GM18951 (cell line): ENCODE measurements around the gene IFNLR1.

Experiments used
- POLR2A ChIP-seq: IDR thresholded peaks from 4 replicates; pipeline ENCODE4 v1.6.1; 2011; ENCODE audit warnings: mild to moderate bottlenecking; ENCODE audit not compliant: insufficient read length, insufficient read depth; ENCODE audit errors: extremely low read depth
- in situ Hi-C: fragments of 300-500 bp; cut with MboI; formaldehyde crosslinking; loops from one replicate; pipeline ENCODE4 v1.12.0; 2022; ENCODE audit warnings: low sequenced_read_pairs, mixed read lengths, inconsistent platforms; ENCODE audit not compliant: unreplicated experiment

Gene IFNLR1

DNA sequence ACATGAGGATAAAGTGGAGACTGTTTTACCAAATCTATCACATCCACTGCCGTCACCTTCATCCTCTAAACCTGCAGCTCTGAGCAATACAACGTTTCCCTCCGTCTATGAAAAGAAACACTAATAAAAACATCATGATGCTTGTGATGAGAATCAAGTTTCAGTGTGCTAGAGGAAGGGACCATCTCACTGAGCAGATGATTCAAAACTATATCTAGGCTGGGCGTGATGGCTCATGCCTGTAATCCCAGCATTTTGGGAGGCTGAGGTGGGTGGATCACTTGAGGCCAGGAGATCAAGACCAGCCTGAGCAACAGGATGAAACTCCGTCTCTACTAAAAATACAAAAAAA, 60.4 kb downstream of the IFNLR1 start:
- in situ Hi-C loops = no loop called here
- TF ChIP-seq POLR2A = no peak

DNA sequence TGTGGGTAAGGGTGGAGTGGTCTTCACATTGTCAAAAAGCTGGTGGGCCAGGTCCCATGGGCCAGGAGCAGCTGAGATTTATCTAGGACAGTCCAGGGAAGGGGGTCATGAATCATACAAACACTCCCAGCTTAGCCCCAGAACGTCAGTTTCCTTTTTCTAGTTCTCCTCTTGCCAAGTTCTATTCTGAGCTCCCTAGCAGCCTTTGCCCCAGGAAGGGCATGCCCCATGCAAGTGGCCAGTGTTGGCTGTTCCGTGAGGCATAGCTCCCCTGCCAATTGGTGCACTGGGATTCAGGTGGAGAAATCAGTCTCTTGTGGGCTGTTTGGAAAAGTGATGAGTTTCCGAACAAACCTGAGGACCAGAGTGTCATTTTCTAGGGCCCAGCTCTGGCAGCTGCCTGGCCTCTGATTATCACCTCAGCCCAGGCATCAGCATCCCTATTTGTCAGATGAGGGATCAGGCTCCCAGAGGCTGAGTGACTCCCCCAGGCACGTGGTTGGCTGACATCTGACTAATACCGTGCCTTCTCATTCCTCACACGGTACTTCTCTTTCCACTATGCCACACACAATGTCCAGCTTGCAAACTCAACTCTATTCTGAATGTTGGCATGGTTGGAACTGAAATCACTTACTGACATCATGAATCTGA, 60.9 kb downstream of the IFNLR1 start:
- in situ Hi-C loops = no loop called here

DNA sequence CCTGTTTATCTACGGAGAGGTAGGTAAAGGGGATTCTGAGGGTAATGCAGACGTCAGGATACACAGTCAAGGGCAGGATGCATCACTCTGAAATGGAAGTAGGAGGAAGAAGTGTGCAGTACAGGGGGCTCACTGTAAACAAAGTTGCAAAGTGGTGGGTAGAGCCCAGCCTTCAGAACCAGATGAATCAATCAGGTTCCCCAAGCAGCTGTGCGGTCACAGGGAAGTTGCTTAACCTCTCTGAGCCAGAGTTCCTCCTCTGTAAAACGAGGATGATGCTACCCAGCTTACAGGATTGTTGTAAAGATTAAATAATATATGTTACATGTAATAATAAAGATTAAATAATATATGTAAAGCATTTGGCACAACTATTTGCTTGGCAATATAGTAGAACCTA, 61.6 kb downstream of the IFNLR1 start:
- in situ Hi-C loops = no loop called here
- no peak for TF ChIP-seq POLR2A

More for the DNA sequence above, 60.9 kb downstream of the IFNLR1 start:
- TF ChIP-seq POLR2A = no peak

DNA sequence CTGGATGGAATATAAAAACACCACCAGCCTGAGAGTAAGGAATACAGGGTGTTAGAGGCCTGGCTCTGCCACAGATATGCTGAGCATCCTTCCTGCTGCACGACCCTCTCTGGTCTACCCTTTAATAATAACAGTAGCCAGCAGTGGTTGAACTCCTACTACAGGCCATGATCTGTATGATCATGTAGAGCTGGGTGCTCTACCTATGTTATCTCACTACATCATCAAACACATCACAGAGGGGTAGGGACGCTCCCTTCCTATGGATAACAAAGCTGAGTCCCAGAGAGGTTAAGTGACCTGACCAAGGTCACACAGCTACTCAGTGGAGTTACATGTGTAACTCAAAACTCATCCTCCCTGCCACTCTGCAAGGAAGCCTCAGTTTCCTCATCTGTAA, 62.1 kb downstream of the IFNLR1 start:
- in situ Hi-C loops = no loop called here
- TF ChIP-seq POLR2A = no peak

DNA sequence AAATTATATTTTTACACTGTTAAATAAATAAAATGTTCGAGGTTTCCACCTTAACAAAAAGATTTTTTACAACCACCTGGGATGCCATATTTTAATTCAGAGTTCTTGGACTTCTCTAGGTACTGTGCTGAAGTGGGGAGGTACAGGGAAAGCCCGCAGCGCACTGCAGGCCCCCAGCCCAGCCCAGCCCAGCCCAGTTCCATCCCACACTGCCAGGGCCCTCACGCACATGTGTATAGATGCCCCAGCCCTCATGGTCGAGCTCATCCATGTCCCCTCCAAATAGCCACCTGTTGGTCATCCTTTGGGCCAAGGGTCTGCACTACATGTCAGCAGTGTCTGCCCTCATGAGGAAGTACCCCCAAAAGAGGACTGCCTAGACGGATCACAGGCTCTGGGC, 63.5 kb downstream of the IFNLR1 start:
- no peak for TF ChIP-seq POLR2A
- in situ Hi-C loops = no loop called here

DNA sequence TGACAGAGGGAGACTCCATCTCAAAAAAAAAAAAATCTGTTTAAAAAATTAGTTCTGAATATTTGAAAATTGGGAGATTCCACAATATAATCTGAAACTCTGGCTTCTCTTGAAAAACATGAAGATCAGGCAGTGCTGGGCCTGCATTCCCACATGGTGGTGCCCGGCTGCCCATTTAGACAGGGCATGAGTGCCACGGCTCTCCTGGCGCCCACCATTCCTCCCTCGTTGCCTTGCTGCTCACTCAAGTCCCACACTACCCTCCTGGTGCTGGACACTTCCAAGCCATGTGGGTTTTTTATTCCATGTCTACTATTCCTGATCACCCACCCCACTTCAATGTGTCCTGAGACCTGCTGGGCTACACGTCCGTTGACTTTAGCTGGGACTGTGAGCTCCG, 64.3 kb downstream of the IFNLR1 start:
- in situ Hi-C loops = no loop called here
- no peak for TF ChIP-seq POLR2A

DNA sequence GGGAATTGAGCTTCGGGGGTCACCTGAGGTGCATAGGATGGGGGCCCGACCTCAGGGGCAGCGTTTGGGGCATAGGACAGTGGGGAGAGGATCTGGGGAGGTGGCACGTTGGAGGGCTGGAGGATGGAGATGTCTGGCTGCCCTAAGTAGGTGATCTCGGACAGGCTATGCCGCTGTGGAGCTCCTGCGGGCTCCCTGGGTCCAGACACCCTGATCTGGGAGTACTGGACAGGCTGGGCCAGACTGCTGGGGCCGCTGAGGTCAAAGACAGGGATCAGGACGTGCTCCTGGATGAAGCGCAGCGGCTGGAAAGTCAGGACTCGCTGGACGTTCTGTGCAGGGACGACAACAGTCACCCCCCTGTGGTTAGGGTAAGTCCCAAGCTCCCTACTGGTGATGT, 65.7 kb downstream of the IFNLR1 start:
- no peak for TF ChIP-seq POLR2A
- in situ Hi-C loops = no loop called here

DNA sequence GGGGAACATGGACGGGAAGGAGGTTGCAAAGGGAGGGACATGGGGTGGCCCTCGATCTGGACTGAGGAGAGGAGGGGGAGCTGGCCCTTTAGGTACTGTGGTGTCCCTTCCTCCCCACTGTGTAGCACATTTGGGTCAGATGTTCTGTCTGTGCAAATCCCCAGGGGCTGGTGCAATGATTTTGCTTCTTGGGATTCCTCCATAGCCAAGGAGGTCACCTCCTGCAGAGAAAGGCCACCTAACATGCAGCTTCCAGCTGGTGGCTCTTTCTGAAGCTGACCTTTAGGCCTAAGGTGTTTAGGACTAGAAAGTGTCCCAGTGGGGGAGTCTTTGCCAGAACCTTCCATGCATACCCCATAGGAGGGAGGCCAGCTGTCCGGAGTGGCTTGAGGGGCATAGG, 66.1 kb downstream of the IFNLR1 start:
- no peak for TF ChIP-seq POLR2A
- in situ Hi-C loops = no loop called here

DNA sequence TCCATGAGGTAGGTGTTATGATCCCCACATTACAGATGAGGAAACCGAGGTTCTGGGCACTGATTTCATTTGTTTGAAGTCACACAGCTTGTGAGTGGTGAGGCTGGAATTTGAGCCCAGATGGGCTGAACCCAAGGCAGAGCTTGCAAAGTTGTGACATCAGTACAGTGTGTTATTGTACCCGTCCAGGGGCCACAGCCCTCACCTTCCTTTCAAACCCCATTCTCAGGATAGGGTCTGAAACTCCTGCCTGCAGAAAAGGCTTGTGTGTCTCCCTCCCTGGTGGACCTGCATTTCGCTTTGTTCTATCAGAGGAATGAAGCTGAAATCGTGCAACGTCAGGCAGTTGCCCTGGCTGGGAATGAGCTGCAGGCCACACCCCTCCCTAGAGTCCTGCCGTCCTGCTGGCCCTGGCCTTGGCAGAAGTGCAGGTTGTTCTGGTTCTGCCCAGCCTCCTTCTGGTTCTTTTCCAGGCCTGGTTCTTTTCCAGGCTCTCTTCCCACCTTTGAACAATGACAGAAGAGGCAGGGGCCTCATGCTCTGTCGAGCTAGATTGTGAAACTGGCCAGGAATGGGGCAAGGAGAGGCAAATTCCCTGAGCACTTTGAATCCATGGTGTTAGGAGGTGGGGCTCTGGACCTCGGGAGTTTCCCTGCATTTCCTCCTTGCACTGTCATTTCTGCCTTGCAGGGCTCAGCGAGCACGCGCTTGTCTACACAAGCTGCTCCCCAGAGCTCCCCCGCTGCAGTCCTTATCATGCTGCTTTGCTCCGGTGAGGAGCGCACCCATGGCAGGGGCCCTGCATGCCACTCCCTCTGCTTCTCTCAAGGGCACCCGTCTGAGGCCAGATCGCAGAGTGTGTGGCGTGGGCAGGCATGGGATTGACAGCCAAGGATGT, 67.0 kb downstream of the IFNLR1 start:
- in situ Hi-C loops = no loop called here
- TF ChIP-seq POLR2A = no peak

DNA sequence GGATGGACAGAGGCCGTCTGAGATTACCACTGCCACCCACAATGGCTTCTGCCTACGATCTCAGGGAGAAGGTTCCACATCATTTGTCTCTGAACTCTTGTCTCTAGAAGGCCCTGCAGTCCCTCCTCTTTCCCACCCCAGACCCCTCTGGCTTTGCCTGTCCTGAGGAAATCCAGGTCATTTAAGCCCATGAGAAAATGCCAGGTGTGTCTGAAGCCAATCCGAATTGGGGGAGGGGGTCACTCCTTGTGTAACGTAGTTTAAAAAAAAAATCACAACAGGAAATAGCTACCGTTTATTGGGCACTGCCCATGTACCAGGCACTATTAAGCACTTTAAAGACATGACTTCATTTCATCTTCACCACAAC, 67.6 kb downstream of the IFNLR1 start:
- no peak for TF ChIP-seq POLR2A
- in situ Hi-C loops = no loop called here

DNA sequence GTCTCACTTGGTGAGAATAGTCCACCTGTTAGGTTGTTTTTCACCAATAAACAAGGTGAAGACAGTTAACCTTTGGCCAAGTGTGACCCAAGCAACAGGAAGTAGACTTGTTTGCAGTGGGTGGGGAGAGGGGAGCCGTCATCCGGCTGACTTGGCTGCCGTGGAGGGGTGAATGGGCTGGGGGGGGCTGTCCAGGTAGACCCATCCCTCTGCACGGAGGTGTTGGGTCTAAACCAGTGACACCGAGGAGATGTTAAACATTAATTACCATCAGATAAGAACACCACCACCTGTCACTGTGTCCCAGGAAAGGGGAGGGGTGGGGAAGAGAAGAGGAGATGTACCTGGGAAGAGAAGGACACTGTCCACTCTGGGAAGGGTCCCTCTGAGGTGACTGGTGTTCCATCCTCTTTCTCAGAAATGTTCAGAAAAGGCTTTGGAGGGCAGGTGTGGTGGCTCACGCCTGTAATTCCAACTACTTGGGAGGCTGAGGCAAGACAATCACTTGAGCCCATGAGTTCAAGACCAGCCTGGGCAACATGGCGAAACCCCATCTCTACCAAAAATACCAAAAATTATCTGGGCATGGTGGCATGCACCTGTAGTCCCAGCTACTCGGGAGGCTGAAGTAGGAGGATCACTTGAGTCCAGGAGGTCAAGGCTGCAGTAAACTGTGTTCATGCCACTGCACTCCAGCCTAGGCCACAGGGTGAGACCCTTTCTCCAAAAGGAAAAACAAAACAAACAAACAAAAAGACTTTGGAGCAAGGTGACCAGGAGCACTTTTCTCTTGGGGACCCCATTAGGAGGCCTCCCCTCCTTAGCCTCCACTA, 68.5 kb downstream of the IFNLR1 start:
- TF ChIP-seq POLR2A = no peak
- in situ Hi-C loops = no loop called here

DNA sequence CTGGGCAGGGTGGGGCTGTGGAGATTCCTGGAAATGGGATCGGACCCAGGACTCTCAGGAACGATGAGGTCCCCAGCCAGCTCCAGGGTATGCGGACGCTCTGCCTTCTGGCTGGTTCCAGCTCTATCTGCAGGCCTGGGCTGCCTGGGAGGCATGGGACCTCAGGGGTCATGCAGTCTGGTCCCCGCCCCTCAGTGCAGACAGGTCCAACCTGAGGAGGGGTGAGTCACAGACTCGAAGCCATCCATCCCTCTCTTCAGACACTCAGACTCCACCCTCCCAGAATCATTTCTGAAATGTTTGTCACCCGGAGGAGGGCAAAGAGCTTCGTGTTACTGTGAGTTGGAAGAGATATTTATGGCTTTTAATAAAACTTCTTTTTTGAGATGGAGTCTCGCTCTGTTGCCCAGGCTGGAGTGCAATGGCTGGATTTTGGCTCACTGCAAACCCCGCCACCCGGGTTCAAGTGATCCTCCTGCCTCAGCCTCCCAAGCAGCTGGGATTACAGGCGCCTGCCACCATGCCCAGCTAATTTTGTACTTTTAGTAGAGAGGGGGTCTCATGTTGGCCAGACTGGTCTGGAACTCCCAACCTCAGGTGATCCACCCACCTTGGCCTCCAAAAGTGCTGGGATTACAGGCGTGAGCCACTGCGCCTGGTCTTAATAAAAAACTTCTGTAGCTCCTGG, 69.2 kb downstream of the IFNLR1 start:
- TF ChIP-seq POLR2A = no peak
- in situ Hi-C loops = no loop called here

DNA sequence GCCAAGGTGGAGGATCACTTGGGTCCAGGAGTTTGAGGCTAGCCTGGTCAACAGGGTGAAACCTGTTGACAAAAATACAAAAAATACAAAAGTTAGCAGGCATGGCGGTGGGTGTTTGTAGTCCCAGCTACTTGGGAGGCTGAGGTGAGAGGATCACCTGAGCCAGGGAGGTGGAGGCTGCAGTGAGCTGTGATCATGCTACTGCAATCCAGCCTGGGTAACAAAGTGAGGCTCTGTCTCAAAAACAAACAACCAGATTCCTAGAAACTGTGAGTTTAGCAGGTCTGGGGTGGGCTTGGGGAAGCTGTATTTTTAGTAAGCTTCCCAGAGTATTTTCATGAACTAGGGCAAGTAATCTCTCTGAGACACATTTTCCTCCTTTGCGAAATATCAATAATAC, 70.0 kb downstream of the IFNLR1 start:
- no peak for TF ChIP-seq POLR2A
- in situ Hi-C loops = no loop called here
